OCI-LY1 (cell line): ENCODE results near the gene KLHDC10.
"Not testable (repeated sequence)": the region's sequence is repeated elsewhere in the genome, so short reads cannot be mapped to it uniquely, and the experiment has no call there.

Experiments
- EZH2 ChIP-seq: fragments of 200-600 bp; sonication (generic), shearing (Covaris generic); IDR thresholded peaks from 2 replicates; pipeline ENCODE4 v1.8.0; 2017; ENCODE audit warnings: borderline replicate concordance, mixed run types, mild to moderate bottlenecking, antibody characterized with exemption, low read length, moderate library complexity, mixed read lengths
- TF ChIP-seq, protein P1 (sequence below): fragments of 200-600 bp; sonication (generic), shearing (Covaris generic); IDR thresholded peaks from 2 replicates; pipeline ENCODE4 v1.5.1; 2017; ENCODE audit warnings: mild to moderate bottlenecking, antibody characterized with exemption, low read length, moderate library complexity, mixed read lengths

DNA sequence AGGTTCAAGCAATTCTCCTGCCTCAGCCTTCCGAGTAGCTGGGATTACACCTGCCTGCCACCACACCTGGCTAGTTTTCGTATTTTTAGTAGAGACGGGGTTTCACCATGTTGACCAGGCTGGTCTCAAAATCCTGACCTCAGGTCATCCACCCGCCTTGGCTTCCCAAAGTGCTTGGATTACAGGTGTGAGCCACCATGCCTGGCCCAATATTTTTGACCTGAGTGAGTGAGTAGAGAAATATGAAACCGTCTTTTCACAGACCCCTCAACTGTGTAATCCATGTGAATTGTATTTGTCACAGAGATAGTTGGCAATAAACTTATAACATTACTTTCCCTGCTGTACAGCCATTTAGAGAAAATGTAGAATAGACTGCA lies 43.1 kb downstream of the KLHDC10 start:
- TF ChIP-seq, protein P1, sequence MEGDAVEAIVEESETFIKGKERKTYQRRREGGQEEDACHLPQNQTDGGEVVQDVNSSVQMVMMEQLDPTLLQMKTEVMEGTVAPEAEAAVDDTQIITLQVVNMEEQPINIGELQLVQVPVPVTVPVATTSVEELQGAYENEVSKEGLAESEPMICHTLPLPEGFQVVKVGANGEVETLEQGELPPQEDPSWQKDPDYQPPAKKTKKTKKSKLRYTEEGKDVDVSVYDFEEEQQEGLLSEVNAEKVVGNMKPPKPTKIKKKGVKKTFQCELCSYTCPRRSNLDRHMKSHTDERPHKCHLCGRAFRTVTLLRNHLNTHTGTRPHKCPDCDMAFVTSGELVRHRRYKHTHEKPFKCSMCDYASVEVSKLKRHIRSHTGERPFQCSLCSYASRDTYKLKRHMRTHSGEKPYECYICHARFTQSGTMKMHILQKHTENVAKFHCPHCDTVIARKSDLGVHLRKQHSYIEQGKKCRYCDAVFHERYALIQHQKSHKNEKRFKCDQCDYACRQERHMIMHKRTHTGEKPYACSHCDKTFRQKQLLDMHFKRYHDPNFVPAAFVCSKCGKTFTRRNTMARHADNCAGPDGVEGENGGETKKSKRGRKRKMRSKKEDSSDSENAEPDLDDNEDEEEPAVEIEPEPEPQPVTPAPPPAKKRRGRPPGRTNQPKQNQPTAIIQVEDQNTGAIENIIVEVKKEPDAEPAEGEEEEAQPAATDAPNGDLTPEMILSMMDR, result not testable (repeated sequence)
- TF ChIP-seq EZH2, result not testable (repeated sequence)
